HCT116 (cell line): ENCODE measurements around the gene PLCL2. TPM values are rescaled to one million over a fixed set of nuclear protein-coding genes. Genes with fewer than 3 reads are reported as not detected.

Source experiments
- ATAC-seq: fragments of 200-7000 bp; cut with Tn5 transposase; 2 replicates; pipeline ENCODE4 v1.9.1; 2020; ENCODE audit warnings: mild to moderate bottlenecking, moderate library complexity
- BruUV-seq: library from RNA; stranded (reverse); fragments of 400-500 nt; replicated peaks from 2 replicates; lab custom pipeline; 2021; lab: Mats Ljungman, UMichigan
- CTCF ChIA-PET: fragments of 300-600 bp; sonication (Branson Sonifier 250); formaldehyde crosslinking; loops from one replicate; lab custom pipeline; 2021; ENCODE audit warnings: antibody characterized with exemption; lab: Charles Lee
- POLR2A ChIA-PET: fragments of 300-600, 350-600 bp; sonication (Branson Sonifier 250); formaldehyde crosslinking; loops from one replicate; lab custom pipeline; 2021; ENCODE audit warnings: antibody characterized with exemption; lab: Charles Lee
- RAD21 ChIA-PET, 2 experiments: fragments of 300-600 bp; sonication (Branson Sonifier 250); formaldehyde crosslinking; loops; one replicate each; lab custom pipeline; 2023; ENCODE audit warnings: low total read pairs in 2 of 2; ENCODE audit not compliant: uncharacterized antibody in 2 of 2, unreplicated experiment in 2 of 2, low non-redundant PET in 1 of 2; lab: Charles Lee
- DNase-seq: peaks from one replicate; pipeline ENCODE4 v3.0.0-alpha.2; 2010; ENCODE audit warnings: low read depth, low spot score
- H2AFZ ChIP-seq: fragments of 200-600 bp; shearing (Covaris generic), sonication (generic); 2 replicates; pipeline ENCODE4 v1.6.1; 2017; ENCODE audit warnings: low read depth, mixed run types, mixed read lengths, antibody characterized with exemption, low read length; ENCODE audit not compliant: poor library complexity, severe bottlenecking
- H3K27ac ChIP-seq: 2 replicates; pipeline ENCODE4 v1.5.1; 2012; ENCODE audit warnings: low read depth, low read length
- H3K27me3 ChIP-seq: fragments of 200-600 bp; sonication (generic); 2 replicates; pipeline ENCODE4 v1.6.1; 2016; ENCODE audit warnings: mixed run types, low read length, mixed read lengths; ENCODE audit not compliant: insufficient read depth
- H3K36me3 ChIP-seq, 2 experiments: fragments of 200-500 bp in 1 of 2; fragments of 200-600 bp in 1 of 2; sonication (Bioruptor generic) in 1 of 2; sonication (generic) in 1 of 2; 2 replicates each; pipeline versions ENCODE4 v1.5.1 to v1.6.1; 2014 to 2016; ENCODE audit warnings: low read length in 2 of 2, inconsistent platforms in 1 of 2, mixed read lengths in 1 of 2, mixed run types in 1 of 2; ENCODE audit not compliant: insufficient read depth in 2 of 2, control insufficient read depth in 1 of 2
- H3K4me1 ChIP-seq, 2 experiments: fragments of 200-600 bp in 1 of 2; sonication (generic) in 1 of 2; 2 replicates each; pipeline versions ENCODE4 v1.5.1 to v1.6.1; 2012 to 2017; ENCODE audit warnings: low read length in 2 of 2, inconsistent platforms in 1 of 2, mild to moderate bottlenecking in 1 of 2, mixed read lengths in 1 of 2, mixed run types in 1 of 2, moderate library complexity in 1 of 2; ENCODE audit not compliant: insufficient read depth in 2 of 2, control insufficient read depth in 1 of 2
- H3K4me2 ChIP-seq: fragments of 200-600 bp; sonication (generic); 2 replicates; pipeline ENCODE4 v1.6.1; 2017; ENCODE audit warnings: mixed run types, low read length, mixed read lengths
- H3K4me3 ChIP-seq, 2 experiments: fragments of 200-600 bp in 1 of 2; sonication (generic) in 1 of 2; replicated peaks in 1 of 2; 2 replicates each; pipeline ENCODE4 v1.5.1; 2011 to 2016; ENCODE audit warnings: low read length in 2 of 2, control low read depth in 1 of 2, low read depth in 1 of 2, mild to moderate bottlenecking in 1 of 2, mixed read lengths in 1 of 2, mixed run types in 1 of 2
- H3K79me2 ChIP-seq: fragments of 200-600 bp; sonication (generic); 2 replicates; pipeline ENCODE4 v1.6.1; 2017; ENCODE audit warnings: mild to moderate bottlenecking, mixed run types, low read length, moderate library complexity, mixed read lengths; ENCODE audit not compliant: insufficient read depth
- H3K9ac ChIP-seq: fragments of 200-600 bp; sonication (generic); 2 replicates; pipeline ENCODE4 v1.6.1; 2016; ENCODE audit warnings: low read length, mixed read lengths
- H3K9me2 ChIP-seq: fragments of 200-600 bp; sonication (generic), shearing (Covaris generic); 2 replicates; pipeline ENCODE4 v1.6.1; 2017; ENCODE audit warnings: mixed run types, mild to moderate bottlenecking, moderate library complexity; ENCODE audit not compliant: insufficient read depth
- H3K9me3 ChIP-seq, 2 experiments: fragments of 200-500 bp in 1 of 2; fragments of 200-600 bp in 1 of 2; sonication (Bioruptor generic) in 1 of 2; sonication (generic) in 1 of 2; 2 replicates each; pipeline ENCODE4 v1.6.1; 2014 to 2017; ENCODE audit warnings: low read length in 2 of 2, mixed read lengths in 2 of 2, inconsistent platforms in 1 of 2, low read depth in 1 of 2, mild to moderate bottlenecking in 1 of 2, mixed run types in 1 of 2, moderate library complexity in 1 of 2; ENCODE audit not compliant: control insufficient read depth in 1 of 2, insufficient read depth in 1 of 2
- H4K20me1 ChIP-seq: fragments of 200-600 bp; sonication (generic), shearing (Covaris generic); 2 replicates; pipeline ENCODE4 v1.6.1; 2017; ENCODE audit warnings: mixed run types, mild to moderate bottlenecking, moderate library complexity; ENCODE audit not compliant: insufficient read depth
- CBX3 ChIP-seq: IDR thresholded peaks from 2 replicates; pipeline ENCODE4 v1.6.1; 2012; ENCODE audit warnings: low read depth
- CEBPB ChIP-seq: IDR thresholded peaks from 2 replicates; pipeline ENCODE4 v1.6.1; 2012; ENCODE audit warnings: low read depth
- ELF1 ChIP-seq: IDR thresholded peaks from 2 replicates; pipeline ENCODE4 v1.6.1; 2012; ENCODE audit warnings: low read depth, borderline replicate concordance
- POLR2AphosphoS5 ChIP-seq: IDR thresholded peaks from 2 replicates; pipeline ENCODE4 v1.6.1; 2011; ENCODE audit warnings: mild to moderate bottlenecking, low read depth, low read length, moderate library complexity
- SP1 ChIP-seq: IDR thresholded peaks from 2 replicates; pipeline ENCODE4 v1.6.1; 2012; ENCODE audit warnings: low read depth
- SRF ChIP-seq: IDR thresholded peaks from 2 replicates; pipeline ENCODE4 v1.6.1; 2012; ENCODE audit warnings: low read depth
- intact Hi-C: fragments of 100-400 bp; cut with micrococcal nuclease; formaldehyde crosslinking; loops from 2 replicates; pipeline ENCODE4 v1.10.0; 2022
- total RNA-seq: library from RNA; stranded (reverse); gene quantifications from one replicate; pipeline ENCODE4 v1.2.1, GENCODE V29; 2021; ENCODE audit not compliant: unreplicated experiment
- TF ChIP-seq, protein P1 (sequence below), 3 experiments: fragments of 200-600 bp in 1 of 3; sonication (generic) in 1 of 3; IDR thresholded peaks in 2 of 3; conservative IDR thresholded peaks in 1 of 3; 2 replicates each; pipeline ENCODE4 v1.5.1; 2012 to 2017; ENCODE audit warnings: low read depth in 2 of 3, low read length in 2 of 3, antibody characterized with exemption in 1 of 3, borderline replicate concordance in 1 of 3, control low read depth in 1 of 3, mild to moderate bottlenecking in 1 of 3, mixed read lengths in 1 of 3, mixed run types in 1 of 3, moderate library complexity in 1 of 3; ENCODE audit not compliant: insufficient read depth in 1 of 3
- TF ChIP-seq, protein P2 (sequence below): IDR thresholded peaks from 2 replicates; pipeline ENCODE4 v1.6.1; 2012
- TF ChIP-seq, protein P3 (sequence below): IDR thresholded peaks from 2 replicates; pipeline ENCODE4 v1.6.1; 2012; ENCODE audit warnings: low read depth

The PLCL2 gene
- total RNA-seq, 1 experiment from 2014 or later: 2.2 TPM

DNA sequence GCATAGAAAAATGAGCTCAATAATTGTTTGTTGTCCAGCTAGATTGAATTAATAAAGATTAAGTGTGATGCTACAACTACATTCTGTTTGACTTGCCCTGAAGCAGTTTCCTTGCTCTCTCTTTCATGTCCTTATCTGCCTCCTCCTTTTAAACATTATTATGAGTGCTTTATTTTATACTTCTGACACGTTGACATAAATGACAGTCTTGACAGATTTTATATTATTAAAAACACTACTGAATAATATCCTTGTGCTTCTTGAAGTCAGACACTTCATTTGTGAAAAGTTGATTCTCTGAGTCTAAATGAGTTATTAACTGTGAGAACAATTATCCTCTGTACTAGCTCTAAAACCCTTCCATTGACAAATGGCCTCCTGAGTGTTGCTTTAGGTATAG lies 58.2 kb downstream of the PLCL2 start:
- Histone ChIP-seq H4K20me1 (no peaks in the 10 kb centered on the region), H2AFZ (no peak overlapping the region), H3K4me2 (no peak overlapping the region), H3K9me3 (no peaks in the 10 kb centered on the region), H3K4me1 (0 out of 4 replicates have a peak, but pooled peaks cover 0 to 3% of the 10 kb centered on the region in 2 experiments), H3K27me3 (no peaks in the 10 kb centered on the region), H3K27ac (no peak overlapping the region), H3K79me2 (no peaks in the 10 kb centered on the region), H3K4me3 (no peak overlapping the region), H3K9me2 (no peaks in the 10 kb centered on the region), H3K36me3 (no peaks in the 10 kb centered on the region), H3K9ac (no peak overlapping the region)
- no peak for TF ChIP-seq CBX3
- TF ChIP-seq ELF1: no peak
- TF ChIP-seq, protein P1, sequence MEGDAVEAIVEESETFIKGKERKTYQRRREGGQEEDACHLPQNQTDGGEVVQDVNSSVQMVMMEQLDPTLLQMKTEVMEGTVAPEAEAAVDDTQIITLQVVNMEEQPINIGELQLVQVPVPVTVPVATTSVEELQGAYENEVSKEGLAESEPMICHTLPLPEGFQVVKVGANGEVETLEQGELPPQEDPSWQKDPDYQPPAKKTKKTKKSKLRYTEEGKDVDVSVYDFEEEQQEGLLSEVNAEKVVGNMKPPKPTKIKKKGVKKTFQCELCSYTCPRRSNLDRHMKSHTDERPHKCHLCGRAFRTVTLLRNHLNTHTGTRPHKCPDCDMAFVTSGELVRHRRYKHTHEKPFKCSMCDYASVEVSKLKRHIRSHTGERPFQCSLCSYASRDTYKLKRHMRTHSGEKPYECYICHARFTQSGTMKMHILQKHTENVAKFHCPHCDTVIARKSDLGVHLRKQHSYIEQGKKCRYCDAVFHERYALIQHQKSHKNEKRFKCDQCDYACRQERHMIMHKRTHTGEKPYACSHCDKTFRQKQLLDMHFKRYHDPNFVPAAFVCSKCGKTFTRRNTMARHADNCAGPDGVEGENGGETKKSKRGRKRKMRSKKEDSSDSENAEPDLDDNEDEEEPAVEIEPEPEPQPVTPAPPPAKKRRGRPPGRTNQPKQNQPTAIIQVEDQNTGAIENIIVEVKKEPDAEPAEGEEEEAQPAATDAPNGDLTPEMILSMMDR (IDR thresholded peaks at IDR 0.05 in 2 of 3, conservative IDR thresholded peaks at IDR 0.05 in 1 of 3; ENCODE audit: borderline replicate concordance in 1 of 3, insufficient read depth in 1 of 3, low read depth in 2 of 3, low read length in 2 of 3): no peak
- TF ChIP-seq SRF: no peak
- TF ChIP-seq, protein P2, sequence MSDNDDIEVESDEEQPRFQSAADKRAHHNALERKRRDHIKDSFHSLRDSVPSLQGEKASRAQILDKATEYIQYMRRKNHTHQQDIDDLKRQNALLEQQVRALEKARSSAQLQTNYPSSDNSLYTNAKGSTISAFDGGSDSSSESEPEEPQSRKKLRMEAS: no peak
- ChIA-PET POLR2A (no interaction called here), CTCF (no interaction called here), RAD21 (no interaction called here)
- DNase-seq (no peak), ATAC-seq (no peak)
- BruUV-seq: no TSS peak
- intact Hi-C loops: no loop called here

DNA sequence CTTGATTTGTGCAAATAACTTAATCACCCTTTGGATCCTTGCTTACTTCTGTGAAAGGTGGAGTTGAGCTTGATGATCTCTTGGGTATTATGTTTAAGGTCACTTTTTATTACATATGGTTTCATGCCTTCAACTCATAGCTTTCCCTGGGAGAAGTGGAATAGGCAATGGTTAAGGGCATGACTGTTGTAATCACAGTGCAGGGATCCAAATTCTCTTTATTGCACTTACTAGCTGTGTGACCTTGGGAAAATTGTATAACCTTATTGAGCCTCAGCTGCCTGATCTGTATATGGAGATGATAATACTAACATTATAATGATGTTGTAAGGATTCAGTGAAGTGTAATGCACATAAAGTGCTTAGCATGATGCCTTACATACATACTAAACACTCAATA lies 59.1 kb downstream of the PLCL2 start:
- no peaks in the 10 kb centered on the region for H3K27me3 ChIP-seq
- POLR2A ChIA-PET: no interaction called here
- no peak overlapping the region for H3K4me2 ChIP-seq
- no peaks in the 10 kb centered on the region for H4K20me1 ChIP-seq
- no peak overlapping the region for H3K27ac ChIP-seq
- H3K4me3 ChIP-seq: no peak overlapping the region
- H3K4me1 ChIP-seq: 0 out of 4 replicates have a peak, but pooled peaks cover 0 to 3% of the 10 kb centered on the region in 2 experiments
- no TSS peak for BruUV-seq
- no peaks in the 10 kb centered on the region for H3K36me3 ChIP-seq
- H3K9me2 ChIP-seq: no peaks in the 10 kb centered on the region
- no peak overlapping the region for H2AFZ ChIP-seq
- CTCF ChIA-PET: no interaction called here
- H3K79me2 ChIP-seq: no peaks in the 10 kb centered on the region
- intact Hi-C loops: no loop called here
- H3K9ac ChIP-seq: no peak overlapping the region
- DNase-seq: no peak
- ATAC-seq: no peak
- RAD21 ChIA-PET: no interaction called here
- H3K9me3 ChIP-seq: no peaks in the 10 kb centered on the region
- no peak for TF ChIP-seq SP1
- TF ChIP-seq, protein P1 (IDR thresholded peaks at IDR 0.05 in 2 of 3, conservative IDR thresholded peaks at IDR 0.05 in 1 of 3; ENCODE audit: borderline replicate concordance in 1 of 3, insufficient read depth in 1 of 3, low read depth in 2 of 3, low read length in 2 of 3): no peak
- TF ChIP-seq, protein P3, sequence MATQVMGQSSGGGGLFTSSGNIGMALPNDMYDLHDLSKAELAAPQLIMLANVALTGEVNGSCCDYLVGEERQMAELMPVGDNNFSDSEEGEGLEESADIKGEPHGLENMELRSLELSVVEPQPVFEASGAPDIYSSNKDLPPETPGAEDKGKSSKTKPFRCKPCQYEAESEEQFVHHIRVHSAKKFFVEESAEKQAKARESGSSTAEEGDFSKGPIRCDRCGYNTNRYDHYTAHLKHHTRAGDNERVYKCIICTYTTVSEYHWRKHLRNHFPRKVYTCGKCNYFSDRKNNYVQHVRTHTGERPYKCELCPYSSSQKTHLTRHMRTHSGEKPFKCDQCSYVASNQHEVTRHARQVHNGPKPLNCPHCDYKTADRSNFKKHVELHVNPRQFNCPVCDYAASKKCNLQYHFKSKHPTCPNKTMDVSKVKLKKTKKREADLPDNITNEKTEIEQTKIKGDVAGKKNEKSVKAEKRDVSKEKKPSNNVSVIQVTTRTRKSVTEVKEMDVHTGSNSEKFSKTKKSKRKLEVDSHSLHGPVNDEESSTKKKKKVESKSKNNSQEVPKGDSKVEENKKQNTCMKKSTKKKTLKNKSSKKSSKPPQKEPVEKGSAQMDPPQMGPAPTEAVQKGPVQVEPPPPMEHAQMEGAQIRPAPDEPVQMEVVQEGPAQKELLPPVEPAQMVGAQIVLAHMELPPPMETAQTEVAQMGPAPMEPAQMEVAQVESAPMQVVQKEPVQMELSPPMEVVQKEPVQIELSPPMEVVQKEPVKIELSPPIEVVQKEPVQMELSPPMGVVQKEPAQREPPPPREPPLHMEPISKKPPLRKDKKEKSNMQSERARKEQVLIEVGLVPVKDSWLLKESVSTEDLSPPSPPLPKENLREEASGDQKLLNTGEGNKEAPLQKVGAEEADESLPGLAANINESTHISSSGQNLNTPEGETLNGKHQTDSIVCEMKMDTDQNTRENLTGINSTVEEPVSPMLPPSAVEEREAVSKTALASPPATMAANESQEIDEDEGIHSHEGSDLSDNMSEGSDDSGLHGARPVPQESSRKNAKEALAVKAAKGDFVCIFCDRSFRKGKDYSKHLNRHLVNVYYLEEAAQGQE: no peak
- TF ChIP-seq CEBPB: no peak
- TF ChIP-seq POLR2AphosphoS5: no peak
